ENCODE data around the gene SLC38A5. TPM values are rescaled to one million over a fixed set of nuclear protein-coding genes. Genes with fewer than 3 reads are reported as not detected.

Gene SLC38A5
- total and polyA plus RNA-seq, 2 donors (not counting 3 experiments of a cell fraction or from before 2014, with no cell fraction given): 21.6 to 28.8 TPM

DNA sequence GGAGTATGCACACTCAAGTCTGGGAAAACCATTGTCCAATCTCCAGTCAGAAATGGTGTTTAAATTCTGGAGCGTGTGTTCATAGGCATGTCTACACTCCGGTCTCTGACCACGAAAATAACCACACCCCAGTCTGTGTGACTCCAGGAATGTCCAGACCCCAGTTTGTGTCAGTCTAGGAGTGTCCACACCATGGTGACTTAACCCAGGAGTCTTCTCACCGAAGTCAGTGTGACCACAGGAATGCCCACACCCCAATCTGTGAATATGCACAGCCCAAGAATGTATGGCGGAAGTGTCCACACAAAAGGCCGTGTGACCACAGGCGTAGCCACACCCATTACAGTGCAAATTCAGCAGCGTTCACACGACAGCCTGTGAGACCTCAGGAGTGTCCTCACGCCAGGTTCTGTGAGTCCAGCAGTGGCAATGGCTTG, 17.3 kb upstream of the SLC38A5 start:
- no peak overlapping the region for H3K27ac ChIP-seq (ENCODE audit: insufficient read depth, low read depth, low read length)
- no peaks in the 10 kb centered on the region for H3K79me2 ChIP-seq (ENCODE audit: control insufficient read depth, insufficient read depth, low read length)
- dilution Hi-C loops (cut with MboI; ENCODE audit: extremely low pct_ligation_motif_present, low sequenced_read_pairs) (no loop called here), intact Hi-C loops (cut with micrococcal nuclease) (no loop called here)
- H3K4me2 ChIP-seq (ENCODE audit: insufficient read depth, low read length): no peak overlapping the region
- ChIA-PET CTCF (no interaction called here), POLR2A (no interaction called here)
- H2AFZ ChIP-seq (ENCODE audit: low read depth, low read length): no peak overlapping the region
- BruUV-seq (replicated peaks): no TSS peak
- no peaks in the 10 kb centered on the region for H3K27me3 ChIP-seq (ENCODE audit: control insufficient read depth in 2 of 2, insufficient read depth in 2 of 2, low read length in 2 of 2)
- FAIRE-seq (peak; percentile 53), DNase-seq (ENCODE audit: low read depth, low spot score) (no peak)
- H4K20me1 ChIP-seq (replicated peaks; ENCODE audit: control insufficient read depth, extremely low read depth, insufficient read depth, low read length): no peaks in the 10 kb centered on the region
- H3K9me1 ChIP-seq (replicated peaks; ENCODE audit: control insufficient read depth, extremely low read depth, insufficient read depth, low read length): no peaks in the 10 kb centered on the region
- H3K4me3 ChIP-seq (replicated peaks in 1 of 3; ENCODE audit: insufficient read depth in 1 of 3, low read depth in 1 of 3, low read length in 3 of 3): no peak overlapping the region
- TF ChIP-seq, protein P1, sequence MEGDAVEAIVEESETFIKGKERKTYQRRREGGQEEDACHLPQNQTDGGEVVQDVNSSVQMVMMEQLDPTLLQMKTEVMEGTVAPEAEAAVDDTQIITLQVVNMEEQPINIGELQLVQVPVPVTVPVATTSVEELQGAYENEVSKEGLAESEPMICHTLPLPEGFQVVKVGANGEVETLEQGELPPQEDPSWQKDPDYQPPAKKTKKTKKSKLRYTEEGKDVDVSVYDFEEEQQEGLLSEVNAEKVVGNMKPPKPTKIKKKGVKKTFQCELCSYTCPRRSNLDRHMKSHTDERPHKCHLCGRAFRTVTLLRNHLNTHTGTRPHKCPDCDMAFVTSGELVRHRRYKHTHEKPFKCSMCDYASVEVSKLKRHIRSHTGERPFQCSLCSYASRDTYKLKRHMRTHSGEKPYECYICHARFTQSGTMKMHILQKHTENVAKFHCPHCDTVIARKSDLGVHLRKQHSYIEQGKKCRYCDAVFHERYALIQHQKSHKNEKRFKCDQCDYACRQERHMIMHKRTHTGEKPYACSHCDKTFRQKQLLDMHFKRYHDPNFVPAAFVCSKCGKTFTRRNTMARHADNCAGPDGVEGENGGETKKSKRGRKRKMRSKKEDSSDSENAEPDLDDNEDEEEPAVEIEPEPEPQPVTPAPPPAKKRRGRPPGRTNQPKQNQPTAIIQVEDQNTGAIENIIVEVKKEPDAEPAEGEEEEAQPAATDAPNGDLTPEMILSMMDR (IDR thresholded peaks at IDR 0.05; ENCODE audit: extremely low read depth in 1 of 2, insufficient read depth in 1 of 2, low read depth in 1 of 2, low read length in 2 of 2): no peak
- no peak for TF ChIP-seq MYC (IDR thresholded peaks at IDR 0.05; ENCODE audit: low read depth, low read length)
- TF ChIP-seq, protein P2, sequence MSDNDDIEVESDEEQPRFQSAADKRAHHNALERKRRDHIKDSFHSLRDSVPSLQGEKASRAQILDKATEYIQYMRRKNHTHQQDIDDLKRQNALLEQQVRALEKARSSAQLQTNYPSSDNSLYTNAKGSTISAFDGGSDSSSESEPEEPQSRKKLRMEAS (IDR thresholded peaks at IDR 0.05; ENCODE audit: insufficient read depth, insufficient read length): no peak
- no peak for TF ChIP-seq FOS (IDR thresholded peaks at IDR 0.05; ENCODE audit: borderline replicate concordance, insufficient read depth, low read length)
- TF ChIP-seq GATA2 (IDR thresholded peaks at IDR 0.05; ENCODE audit: insufficient read depth, insufficient read length, low read depth, low read length): no peak
- no peak for TF ChIP-seq POLR2A (IDR thresholded peaks at IDR 0.05; ENCODE audit: low read depth, low read length)
- TF ChIP-seq POLR2AphosphoS5 (IDR thresholded peaks at IDR 0.05; ENCODE audit: insufficient read depth, low read depth, low read length): no peak
- TF ChIP-seq EZH2 (IDR thresholded peaks at IDR 0.05; ENCODE audit: borderline replicate concordance, low read depth, low read length, severe bottlenecking): no peak
- TF ChIP-seq JUN (IDR thresholded peaks at IDR 0.05; ENCODE audit: borderline replicate concordance, insufficient read depth, insufficient read length, low read depth): no peak
- H3K36me3 ChIP-seq (ENCODE audit: control insufficient read depth in 2 of 2, extremely low read depth in 1 of 2, insufficient read depth in 2 of 2, low read length in 2 of 2): peaks cover 0 to 2% of the 10 kb centered on the region in 2 experiments
- H3K9ac ChIP-seq (replicated peaks; ENCODE audit: extremely low read depth, insufficient read depth, low read length): no peak overlapping the region
- H3K4me1 ChIP-seq (ENCODE audit: control insufficient read depth, extremely low read depth, insufficient read depth, low read length): peaks cover 5% of the 10 kb centered on the region
- no peaks in the 10 kb centered on the region for H3K9me3 ChIP-seq (replicated peaks; ENCODE audit: control insufficient read depth, insufficient read depth, low read length)
